GM19328 (cell line): ENCODE data around the gene AGRN.
"Not testable (repeated sequence)": the region's sequence is repeated elsewhere in the genome, so short reads cannot be mapped to it uniquely, and the experiment has no call there.

Experiments
- ATAC-seq: cut with Tn5 transposase; IDR thresholded peaks from one replicate; pipeline ENCODE4 v1.9.1; 2021; ENCODE audit warnings: mild to moderate bottlenecking, moderate library complexity; ENCODE audit not compliant: unreplicated experiment

Gene AGRN

GRCh38 chr1:1050577-1051052, 30.7 kb downstream of the AGRN start:
- ATAC-seq = no peak

- ATAC-seq = no peak
Observed at GRCh38 chr1:1051127-1051810, 31.3 kb downstream of the AGRN start.

- no peak for ATAC-seq
Observed at GRCh38 chr1:1052003-1052840, 32.3 kb downstream of the AGRN start.

- ATAC-seq = no peak
Observed at GRCh38 chr1:1053022-1053421, 33.1 kb downstream of the AGRN start.

- no peak for ATAC-seq
Observed at GRCh38 chr1:1053682-1054081, 33.8 kb downstream of the AGRN start.

- no peak for ATAC-seq
Observed at GRCh38 chr1:1054099-1054700, 34.3 kb downstream of the AGRN start.

GRCh38 chr1:1054971-1055370, 35.1 kb downstream of the AGRN start:
- ATAC-seq = no peak

- ATAC-seq = no peak
Observed at GRCh38 chr1:1055841-1056736, 36.2 kb downstream of the AGRN start.

GRCh38 chr1:1057769-1058087, 37.8 kb downstream of the AGRN start:
- ATAC-seq = not testable (repeated sequence)

- no peak for ATAC-seq
Observed at GRCh38 chr1:1058088-1058905, 38.4 kb downstream of the AGRN start.

- ATAC-seq = peak; percentile 22
Observed at GRCh38 chr1:1058921-1059493, 39.1 kb downstream of the AGRN start.

- ATAC-seq = peak; percentile 63
Observed at GRCh38 chr1:1059494-1060280, 39.8 kb downstream of the AGRN start.

- no peak for ATAC-seq
Observed at GRCh38 chr1:1060281-1061000, 40.5 kb downstream of the AGRN start.

- no peak for ATAC-seq
Observed at GRCh38 chr1:1061682-1062345, 41.9 kb downstream of the AGRN start.

GRCh38 chr1:1062348-1063163, 42.6 kb downstream of the AGRN start:
- ATAC-seq = no peak

- ATAC-seq = no peak
Observed at GRCh38 chr1:1063261-1063944, 43.5 kb downstream of the AGRN start.
